HCT116 (cell line): ENCODE results near the gene SPINT4. TPM values are rescaled to one million over a fixed set of nuclear protein-coding genes. Genes with fewer than 3 reads are reported as not detected.

ENCODE experiments used
- ATAC-seq: fragments of 200-7000 bp; cut with Tn5 transposase; 2 replicates; pipeline ENCODE4 v1.9.1; 2020; ENCODE audit warnings: mild to moderate bottlenecking, moderate library complexity
- BruUV-seq: library from RNA; stranded (reverse); fragments of 400-500 nt; replicated peaks from 2 replicates; lab custom pipeline; 2021; lab: Mats Ljungman, UMichigan
- CTCF ChIA-PET: fragments of 300-600 bp; sonication (Branson Sonifier 250); formaldehyde crosslinking; loops from one replicate; lab custom pipeline; 2021; ENCODE audit warnings: antibody characterized with exemption; lab: Charles Lee
- POLR2A ChIA-PET: fragments of 300-600, 350-600 bp; sonication (Branson Sonifier 250); formaldehyde crosslinking; loops from one replicate; lab custom pipeline; 2021; ENCODE audit warnings: antibody characterized with exemption; lab: Charles Lee
- RAD21 ChIA-PET, 2 experiments: fragments of 300-600 bp; sonication (Branson Sonifier 250); formaldehyde crosslinking; loops; one replicate each; lab custom pipeline; 2023; ENCODE audit warnings: low total read pairs in 2 of 2; ENCODE audit not compliant: uncharacterized antibody in 2 of 2, unreplicated experiment in 2 of 2, low non-redundant PET in 1 of 2; lab: Charles Lee
- DNase-seq: peaks from one replicate; pipeline ENCODE4 v3.0.0-alpha.2; 2010; ENCODE audit warnings: low read depth, low spot score
- H2AFZ ChIP-seq: fragments of 200-600 bp; shearing (Covaris generic), sonication (generic); 2 replicates; pipeline ENCODE4 v1.6.1; 2017; ENCODE audit warnings: low read depth, mixed run types, mixed read lengths, antibody characterized with exemption, low read length; ENCODE audit not compliant: poor library complexity, severe bottlenecking
- H3K27ac ChIP-seq: 2 replicates; pipeline ENCODE4 v1.5.1; 2012; ENCODE audit warnings: low read depth, low read length
- H3K27me3 ChIP-seq: fragments of 200-600 bp; sonication (generic); 2 replicates; pipeline ENCODE4 v1.6.1; 2016; ENCODE audit warnings: mixed run types, low read length, mixed read lengths; ENCODE audit not compliant: insufficient read depth
- H3K36me3 ChIP-seq, 2 experiments: fragments of 200-500 bp in 1 of 2; fragments of 200-600 bp in 1 of 2; sonication (Bioruptor generic) in 1 of 2; sonication (generic) in 1 of 2; 2 replicates each; pipeline versions ENCODE4 v1.5.1 to v1.6.1; 2014 to 2016; ENCODE audit warnings: low read length in 2 of 2, inconsistent platforms in 1 of 2, mixed read lengths in 1 of 2, mixed run types in 1 of 2; ENCODE audit not compliant: insufficient read depth in 2 of 2, control insufficient read depth in 1 of 2
- H3K4me1 ChIP-seq, 2 experiments: fragments of 200-600 bp in 1 of 2; sonication (generic) in 1 of 2; 2 replicates each; pipeline versions ENCODE4 v1.5.1 to v1.6.1; 2012 to 2017; ENCODE audit warnings: low read length in 2 of 2, inconsistent platforms in 1 of 2, mild to moderate bottlenecking in 1 of 2, mixed read lengths in 1 of 2, mixed run types in 1 of 2, moderate library complexity in 1 of 2; ENCODE audit not compliant: insufficient read depth in 2 of 2, control insufficient read depth in 1 of 2
- H3K4me2 ChIP-seq: fragments of 200-600 bp; sonication (generic); 2 replicates; pipeline ENCODE4 v1.6.1; 2017; ENCODE audit warnings: mixed run types, low read length, mixed read lengths
- H3K4me3 ChIP-seq, 2 experiments: fragments of 200-600 bp in 1 of 2; sonication (generic) in 1 of 2; replicated peaks in 1 of 2; 2 replicates each; pipeline ENCODE4 v1.5.1; 2011 to 2016; ENCODE audit warnings: low read length in 2 of 2, control low read depth in 1 of 2, low read depth in 1 of 2, mild to moderate bottlenecking in 1 of 2, mixed read lengths in 1 of 2, mixed run types in 1 of 2
- H3K79me2 ChIP-seq: fragments of 200-600 bp; sonication (generic); 2 replicates; pipeline ENCODE4 v1.6.1; 2017; ENCODE audit warnings: mild to moderate bottlenecking, mixed run types, low read length, moderate library complexity, mixed read lengths; ENCODE audit not compliant: insufficient read depth
- H3K9ac ChIP-seq: fragments of 200-600 bp; sonication (generic); 2 replicates; pipeline ENCODE4 v1.6.1; 2016; ENCODE audit warnings: low read length, mixed read lengths
- H3K9me2 ChIP-seq: fragments of 200-600 bp; sonication (generic), shearing (Covaris generic); 2 replicates; pipeline ENCODE4 v1.6.1; 2017; ENCODE audit warnings: mixed run types, mild to moderate bottlenecking, moderate library complexity; ENCODE audit not compliant: insufficient read depth
- H3K9me3 ChIP-seq, 2 experiments: fragments of 200-500 bp in 1 of 2; fragments of 200-600 bp in 1 of 2; sonication (Bioruptor generic) in 1 of 2; sonication (generic) in 1 of 2; 2 replicates each; pipeline ENCODE4 v1.6.1; 2014 to 2017; ENCODE audit warnings: low read length in 2 of 2, mixed read lengths in 2 of 2, inconsistent platforms in 1 of 2, low read depth in 1 of 2, mild to moderate bottlenecking in 1 of 2, mixed run types in 1 of 2, moderate library complexity in 1 of 2; ENCODE audit not compliant: control insufficient read depth in 1 of 2, insufficient read depth in 1 of 2
- H4K20me1 ChIP-seq: fragments of 200-600 bp; sonication (generic), shearing (Covaris generic); 2 replicates; pipeline ENCODE4 v1.6.1; 2017; ENCODE audit warnings: mixed run types, mild to moderate bottlenecking, moderate library complexity; ENCODE audit not compliant: insufficient read depth
- CBX3 ChIP-seq: IDR thresholded peaks from 2 replicates; pipeline ENCODE4 v1.6.1; 2012; ENCODE audit warnings: low read depth
- CEBPB ChIP-seq: IDR thresholded peaks from 2 replicates; pipeline ENCODE4 v1.6.1; 2012; ENCODE audit warnings: low read depth
- EGR1 ChIP-seq: IDR thresholded peaks from 2 replicates; pipeline ENCODE4 v1.6.1; 2012; ENCODE audit warnings: low read depth
- ELF1 ChIP-seq: IDR thresholded peaks from 2 replicates; pipeline ENCODE4 v1.6.1; 2012; ENCODE audit warnings: low read depth, borderline replicate concordance
- EZH2 ChIP-seq: fragments of 200-600 bp; sonication (generic); IDR thresholded peaks from 2 replicates; pipeline ENCODE4 v1.6.1; 2017; ENCODE audit warnings: antibody characterized with exemption, mixed run types
- EZH2phosphoT487 ChIP-seq: fragments of 200-600 bp; IDR thresholded peaks from 2 replicates; pipeline ENCODE4 v1.6.1; 2018; ENCODE audit warnings: antibody characterized with exemption, borderline replicate concordance
- FOSL1 ChIP-seq: IDR thresholded peaks from 2 replicates; pipeline ENCODE4 v1.6.1; 2012; ENCODE audit warnings: low read depth
- JUND ChIP-seq: IDR thresholded peaks from 2 replicates; pipeline ENCODE4 v1.6.1; 2012
- POLR2A ChIP-seq: IDR thresholded peaks from 2 replicates; pipeline ENCODE4 v1.7.0; 2011; ENCODE audit warnings: borderline replicate concordance; ENCODE audit not compliant: insufficient read depth, insufficient read length; ENCODE audit errors: extremely low read depth
- POLR2AphosphoS5 ChIP-seq: IDR thresholded peaks from 2 replicates; pipeline ENCODE4 v1.6.1; 2011; ENCODE audit warnings: mild to moderate bottlenecking, low read depth, low read length, moderate library complexity
- RAD21 ChIP-seq: IDR thresholded peaks from 2 replicates; pipeline ENCODE4 v1.6.1; 2012; ENCODE audit warnings: low read depth, mild to moderate bottlenecking
- SIN3A ChIP-seq: IDR thresholded peaks from 2 replicates; pipeline ENCODE4 v1.6.1; 2012; ENCODE audit warnings: low read depth
- SP1 ChIP-seq: IDR thresholded peaks from 2 replicates; pipeline ENCODE4 v1.6.1; 2012; ENCODE audit warnings: low read depth
- SRF ChIP-seq: IDR thresholded peaks from 2 replicates; pipeline ENCODE4 v1.6.1; 2012; ENCODE audit warnings: low read depth
- YY1 ChIP-seq: IDR thresholded peaks from 2 replicates; pipeline ENCODE4 v1.6.1; 2011; ENCODE audit warnings: low read length, low read depth, moderate library complexity, mild to moderate bottlenecking; ENCODE audit not compliant: insufficient replicate concordance; ENCODE audit errors: extremely low read depth
- ZFX ChIP-seq: fragments of 450-650 bp; IDR thresholded peaks from 2 replicates; pipeline ENCODE4 v1.6.1; 2017
- intact Hi-C: fragments of 100-400 bp; cut with micrococcal nuclease; formaldehyde crosslinking; loops from 2 replicates; pipeline ENCODE4 v1.10.0; 2022
- total RNA-seq: library from RNA; stranded (reverse); gene quantifications from one replicate; pipeline ENCODE4 v1.2.1, GENCODE V29; 2021; ENCODE audit not compliant: unreplicated experiment
- TF ChIP-seq, protein P1 (sequence below): IDR thresholded peaks from 2 replicates; pipeline ENCODE4 v1.6.1; 2011; ENCODE audit warnings: mild to moderate bottlenecking, low read length, moderate library complexity; ENCODE audit not compliant: insufficient replicate concordance; ENCODE audit errors: extremely low read depth
- TF ChIP-seq, protein P2 (sequence below), 3 experiments: fragments of 200-600 bp in 1 of 3; sonication (generic) in 1 of 3; IDR thresholded peaks in 2 of 3; conservative IDR thresholded peaks in 1 of 3; 2 replicates each; pipeline ENCODE4 v1.5.1; 2012 to 2017; ENCODE audit warnings: low read depth in 2 of 3, low read length in 2 of 3, antibody characterized with exemption in 1 of 3, borderline replicate concordance in 1 of 3, control low read depth in 1 of 3, mild to moderate bottlenecking in 1 of 3, mixed read lengths in 1 of 3, mixed run types in 1 of 3, moderate library complexity in 1 of 3; ENCODE audit not compliant: insufficient read depth in 1 of 3
- TF ChIP-seq, protein P3 (sequence below): IDR thresholded peaks from 2 replicates; pipeline ENCODE4 v1.6.1; 2012; ENCODE audit warnings: low read depth
- TF ChIP-seq, protein P4 (sequence below): IDR thresholded peaks from 2 replicates; pipeline ENCODE4 v1.6.1; 2012

Gene SPINT4
- total RNA-seq, 1 experiment from 2014 or later = not detected

DNA sequence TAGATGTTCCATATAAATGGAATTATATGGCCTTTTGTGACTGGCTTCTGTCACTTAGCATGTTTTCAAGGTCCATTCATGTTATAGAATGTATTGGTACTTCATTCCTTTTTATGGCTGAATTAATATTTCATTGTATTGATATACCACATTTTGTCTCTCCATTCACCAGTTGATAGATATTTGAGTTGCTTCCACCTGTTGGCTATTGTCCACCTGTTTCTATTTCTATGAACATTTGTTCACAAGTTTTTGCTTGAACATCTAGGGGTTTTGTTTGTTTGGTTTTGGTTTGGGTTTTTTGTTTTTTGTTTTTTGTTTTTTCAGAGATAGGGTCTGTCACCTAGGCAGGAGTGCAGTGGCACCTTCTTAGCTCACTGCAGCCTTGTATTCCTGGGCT is 46.3 kb downstream of the SPINT4 start:
- Histone ChIP-seq H3K9me3 (no peaks in the 10 kb centered on the region), H3K9ac (no peak overlapping the region), H3K27ac (no peak overlapping the region), H4K20me1 (no peaks in the 10 kb centered on the region), H3K4me3 (no peak overlapping the region)
- ChIA-PET CTCF (interaction anchor here (0.8 to 1.5 kb wide), 2 partner anchors 139 to 176 kb away, joined by 3 read pairs; partner anchors contain the start of gene WFDC10A), POLR2A (no interaction called here)
- intact Hi-C loops = no loop called here
- no peak for ATAC-seq
- TF ChIP-seq EZH2phosphoT487 (no peak), SIN3A (no peak), EZH2 (no peak), JUND (no peak), SRF (no peak), FOSL1 (no peak), ELF1 (no peak), RAD21 (no peak), SP1 (no peak), EGR1 (no peak), CEBPB (no peak), POLR2A (no peak), POLR2AphosphoS5 (no peak), ZFX (no peak), YY1 (no peak), CBX3 (no peak)
- TF ChIP-seq, protein P1, sequence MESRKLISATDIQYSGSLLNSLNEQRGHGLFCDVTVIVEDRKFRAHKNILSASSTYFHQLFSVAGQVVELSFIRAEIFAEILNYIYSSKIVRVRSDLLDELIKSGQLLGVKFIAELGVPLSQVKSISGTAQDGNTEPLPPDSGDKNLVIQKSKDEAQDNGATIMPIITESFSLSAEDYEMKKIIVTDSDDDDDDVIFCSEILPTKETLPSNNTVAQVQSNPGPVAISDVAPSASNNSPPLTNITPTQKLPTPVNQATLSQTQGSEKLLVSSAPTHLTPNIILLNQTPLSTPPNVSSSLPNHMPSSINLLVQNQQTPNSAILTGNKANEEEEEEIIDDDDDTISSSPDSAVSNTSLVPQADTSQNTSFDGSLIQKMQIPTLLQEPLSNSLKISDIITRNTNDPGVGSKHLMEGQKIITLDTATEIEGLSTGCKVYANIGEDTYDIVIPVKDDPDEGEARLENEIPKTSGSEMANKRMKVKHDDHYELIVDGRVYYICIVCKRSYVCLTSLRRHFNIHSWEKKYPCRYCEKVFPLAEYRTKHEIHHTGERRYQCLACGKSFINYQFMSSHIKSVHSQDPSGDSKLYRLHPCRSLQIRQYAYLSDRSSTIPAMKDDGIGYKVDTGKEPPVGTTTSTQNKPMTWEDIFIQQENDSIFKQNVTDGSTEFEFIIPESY = no peak
- TF ChIP-seq, protein P2, sequence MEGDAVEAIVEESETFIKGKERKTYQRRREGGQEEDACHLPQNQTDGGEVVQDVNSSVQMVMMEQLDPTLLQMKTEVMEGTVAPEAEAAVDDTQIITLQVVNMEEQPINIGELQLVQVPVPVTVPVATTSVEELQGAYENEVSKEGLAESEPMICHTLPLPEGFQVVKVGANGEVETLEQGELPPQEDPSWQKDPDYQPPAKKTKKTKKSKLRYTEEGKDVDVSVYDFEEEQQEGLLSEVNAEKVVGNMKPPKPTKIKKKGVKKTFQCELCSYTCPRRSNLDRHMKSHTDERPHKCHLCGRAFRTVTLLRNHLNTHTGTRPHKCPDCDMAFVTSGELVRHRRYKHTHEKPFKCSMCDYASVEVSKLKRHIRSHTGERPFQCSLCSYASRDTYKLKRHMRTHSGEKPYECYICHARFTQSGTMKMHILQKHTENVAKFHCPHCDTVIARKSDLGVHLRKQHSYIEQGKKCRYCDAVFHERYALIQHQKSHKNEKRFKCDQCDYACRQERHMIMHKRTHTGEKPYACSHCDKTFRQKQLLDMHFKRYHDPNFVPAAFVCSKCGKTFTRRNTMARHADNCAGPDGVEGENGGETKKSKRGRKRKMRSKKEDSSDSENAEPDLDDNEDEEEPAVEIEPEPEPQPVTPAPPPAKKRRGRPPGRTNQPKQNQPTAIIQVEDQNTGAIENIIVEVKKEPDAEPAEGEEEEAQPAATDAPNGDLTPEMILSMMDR (IDR thresholded peaks at IDR 0.05 in 2 of 3, conservative IDR thresholded peaks at IDR 0.05 in 1 of 3; ENCODE audit: borderline replicate concordance in 1 of 3, insufficient read depth in 1 of 3, low read depth in 2 of 3, low read length in 2 of 3) = no peak
- TF ChIP-seq, protein P3, sequence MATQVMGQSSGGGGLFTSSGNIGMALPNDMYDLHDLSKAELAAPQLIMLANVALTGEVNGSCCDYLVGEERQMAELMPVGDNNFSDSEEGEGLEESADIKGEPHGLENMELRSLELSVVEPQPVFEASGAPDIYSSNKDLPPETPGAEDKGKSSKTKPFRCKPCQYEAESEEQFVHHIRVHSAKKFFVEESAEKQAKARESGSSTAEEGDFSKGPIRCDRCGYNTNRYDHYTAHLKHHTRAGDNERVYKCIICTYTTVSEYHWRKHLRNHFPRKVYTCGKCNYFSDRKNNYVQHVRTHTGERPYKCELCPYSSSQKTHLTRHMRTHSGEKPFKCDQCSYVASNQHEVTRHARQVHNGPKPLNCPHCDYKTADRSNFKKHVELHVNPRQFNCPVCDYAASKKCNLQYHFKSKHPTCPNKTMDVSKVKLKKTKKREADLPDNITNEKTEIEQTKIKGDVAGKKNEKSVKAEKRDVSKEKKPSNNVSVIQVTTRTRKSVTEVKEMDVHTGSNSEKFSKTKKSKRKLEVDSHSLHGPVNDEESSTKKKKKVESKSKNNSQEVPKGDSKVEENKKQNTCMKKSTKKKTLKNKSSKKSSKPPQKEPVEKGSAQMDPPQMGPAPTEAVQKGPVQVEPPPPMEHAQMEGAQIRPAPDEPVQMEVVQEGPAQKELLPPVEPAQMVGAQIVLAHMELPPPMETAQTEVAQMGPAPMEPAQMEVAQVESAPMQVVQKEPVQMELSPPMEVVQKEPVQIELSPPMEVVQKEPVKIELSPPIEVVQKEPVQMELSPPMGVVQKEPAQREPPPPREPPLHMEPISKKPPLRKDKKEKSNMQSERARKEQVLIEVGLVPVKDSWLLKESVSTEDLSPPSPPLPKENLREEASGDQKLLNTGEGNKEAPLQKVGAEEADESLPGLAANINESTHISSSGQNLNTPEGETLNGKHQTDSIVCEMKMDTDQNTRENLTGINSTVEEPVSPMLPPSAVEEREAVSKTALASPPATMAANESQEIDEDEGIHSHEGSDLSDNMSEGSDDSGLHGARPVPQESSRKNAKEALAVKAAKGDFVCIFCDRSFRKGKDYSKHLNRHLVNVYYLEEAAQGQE = no peak
- TF ChIP-seq, protein P4, sequence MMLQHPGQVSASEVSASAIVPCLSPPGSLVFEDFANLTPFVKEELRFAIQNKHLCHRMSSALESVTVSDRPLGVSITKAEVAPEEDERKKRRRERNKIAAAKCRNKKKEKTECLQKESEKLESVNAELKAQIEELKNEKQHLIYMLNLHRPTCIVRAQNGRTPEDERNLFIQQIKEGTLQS = no peak
- TF ChIP-seq, all 23 proteins: peak for 0
- Histone ChIP-seq H3K4me1 (peaks cover 2 to 6% of the 10 kb centered on the region in 2 experiments; a peak in 1 of 4 replicates), H3K4me2 (no peak overlapping the region), H3K9me2 (no peaks in the 10 kb centered on the region), H2AFZ (no peak overlapping the region), H3K27me3 (no peaks in the 10 kb centered on the region), H3K79me2 (no peaks in the 10 kb centered on the region), H3K36me3 (no peaks in the 10 kb centered on the region)
- no TSS peak for BruUV-seq
- DNase-seq = no peak
- RAD21 ChIA-PET = no interaction called here
